Tibial nerve (tissue), 4 donors: Measurements from ENCODE around the gene CLCA1.

Experiments
- CTCF ChIP-seq, 5 experiments: fragments of 200-600 bp in 3 of 5; fragments of 450-650 bp in 2 of 5; sonication (generic) in 3 of 5; IDR thresholded peaks; one replicate each; pipeline ENCODE4 v1.5.1; 2016 to 2019; ENCODE audit warnings: antibody characterized with exemption in 5 of 5, mild to moderate bottlenecking in 3 of 5, moderate library complexity in 2 of 5
- EP300 ChIP-seq, 2 donors: sonication (generic); formaldehyde crosslinking; IDR thresholded peaks; one replicate each; pipeline ENCODE4 v1.6.1; 2017; ENCODE audit warnings: antibody characterized with exemption in 2 of 2, mild to moderate bottlenecking in 1 of 2
- POLR2A ChIP-seq, 2 donors: fragments of 450-650 bp; IDR thresholded peaks; one replicate each; pipeline ENCODE4 v1.6.1; 2017; ENCODE audit warnings: antibody characterized with exemption in 2 of 2, mild to moderate bottlenecking in 2 of 2, moderate library complexity in 2 of 2

- TF ChIP-seq CTCF (IDR thresholded peaks at IDR 0.05) = no peak
- peak in 1 of 2 donors; percentile 71 for TF ChIP-seq EP300 (IDR thresholded peaks at IDR 0.05)
- no peak for TF ChIP-seq POLR2A (IDR thresholded peaks at IDR 0.05)
These were observed 18.5 kb downstream of the CLCA1 start for GRCh38 chr1:86487131-86487810.
